ENCODE data around the gene PRR7.

The PRR7 gene

GRCh38 chr5:177425196-177425800 lies 21.3 kb upstream of the PRR7 start:
- no peak for DNase-seq

- DNase-seq, result peak; percentile 99 to 100
Observed at GRCh38 chr5:177425801-177426565, 20.6 kb upstream of the PRR7 start.

GRCh38 chr5:177426566-177427210 lies 19.9 kb upstream of the PRR7 start, which contains the start of gene GRK6:
Gene GRK6 (plus strand): TSS chr5:177426676. CDS start chr5:177426846, 170 bp downstream.
- DNase-seq, result no peak

GRCh38 chr5:177427211-177427822 lies 19.3 kb upstream of the PRR7 start:
- DNase-seq, result no peak

GRCh38 chr5:177427919-177428573 lies 18.6 kb upstream of the PRR7 start:
- no peak for DNase-seq

- DNase-seq, result no peak
Observed at GRCh38 chr5:177428574-177429217, 17.9 kb upstream of the PRR7 start.

GRCh38 chr5:177429248-177430040 lies 17.2 kb upstream of the PRR7 start:
- peak; percentile 96 for DNase-seq

GRCh38 chr5:177430140-177430951 lies 16.3 kb upstream of the PRR7 start:
- no peak for DNase-seq

GRCh38 chr5:177430972-177431316 lies 15.7 kb upstream of the PRR7 start:
- DNase-seq, result no peak

- DNase-seq, result peak; percentile 42 to 76
Observed at GRCh38 chr5:177431317-177432142, 15.1 kb upstream of the PRR7 start.

GRCh38 chr5:177432143-177432838 lies 14.3 kb upstream of the PRR7 start:
- DNase-seq, result no peak

GRCh38 chr5:177432839-177433657 lies 13.6 kb upstream of the PRR7 start:
- DNase-seq, result no peak

- no peak for DNase-seq
Observed at GRCh38 chr5:177433658-177434217, 12.9 kb upstream of the PRR7 start.

- DNase-seq, result no peak
Observed at GRCh38 chr5:177434437-177434836, 12.2 kb upstream of the PRR7 start.

- no peak for DNase-seq
Observed at GRCh38 chr5:177434942-177435738, 11.5 kb upstream of the PRR7 start.

- no peak for DNase-seq
Observed at GRCh38 chr5:177435847-177436536, 10.6 kb upstream of the PRR7 start.

Measured in Kasumi-1 (cell line).